H9 (cell line): ENCODE data around the gene PCNX4. TPM values are rescaled to one million over a fixed set of nuclear protein-coding genes. Genes with fewer than 3 reads are reported as not detected.

Source experiments
- DNase-seq: peaks from one replicate; pipeline ENCODE4 v3.0.0-alpha.2; 2017
- H2AFZ ChIP-seq: one replicate; pipeline ENCODE4 v1.6.1; 2013; ENCODE audit warnings: mild to moderate bottlenecking, low read length, control low read depth, moderate library complexity
- H2AK5ac ChIP-seq: 2 replicates; pipeline ENCODE4 v1.6.1; 2013; ENCODE audit warnings: low read length, control low read depth, mixed read lengths; ENCODE audit not compliant: insufficient read length
- H2BK120ac ChIP-seq: one replicate; pipeline ENCODE4 v1.6.1; 2013; ENCODE audit warnings: low read depth, mild to moderate bottlenecking, low read length, control low read depth, inconsistent platforms; ENCODE audit not compliant: poor library complexity, severe bottlenecking
- H2BK12ac ChIP-seq: 2 replicates; pipeline ENCODE4 v1.6.1; 2013; ENCODE audit warnings: low read length, control low read depth, mixed read lengths, low read depth; ENCODE audit not compliant: insufficient read length
- H2BK15ac ChIP-seq: 2 replicates; pipeline ENCODE4 v1.6.1; 2013; ENCODE audit warnings: low read depth, low read length, control low read depth
- H2BK20ac ChIP-seq: one replicate; pipeline ENCODE4 v1.6.1; 2013; ENCODE audit warnings: low read depth, mild to moderate bottlenecking, low read length, control low read depth, inconsistent platforms; ENCODE audit not compliant: poor library complexity, severe bottlenecking
- H2BK5ac ChIP-seq: 2 replicates; pipeline ENCODE4 v1.6.1; 2013; ENCODE audit warnings: low read length, control low read depth, mixed read lengths; ENCODE audit not compliant: insufficient read length
- H3K14ac ChIP-seq: 2 replicates; pipeline ENCODE4 v1.6.1; 2013; ENCODE audit warnings: low read length, control low read depth; ENCODE audit not compliant: insufficient read depth
- H3K18ac ChIP-seq: 2 replicates; pipeline ENCODE4 v1.6.1; 2013; ENCODE audit warnings: low read depth, mild to moderate bottlenecking, mixed read lengths, low read length, control low read depth; ENCODE audit not compliant: insufficient read length
- H3K23ac ChIP-seq: 2 replicates; pipeline ENCODE4 v1.6.1; 2013; ENCODE audit warnings: low read length, control low read depth, mixed read lengths, low read depth; ENCODE audit not compliant: insufficient read length
- H3K23me2 ChIP-seq: 2 replicates; pipeline ENCODE4 v1.6.1; 2013; ENCODE audit warnings: low read depth, mild to moderate bottlenecking, mixed read lengths, low read length, control low read depth; ENCODE audit not compliant: insufficient read length, poor library complexity, severe bottlenecking
- H3K27ac ChIP-seq: 2 replicates; pipeline ENCODE4 v1.5.1; 2013; ENCODE audit warnings: low read length, control low read depth, mixed read lengths, low read depth; ENCODE audit not compliant: insufficient read length
- H3K27me3 ChIP-seq: 2 replicates; pipeline ENCODE4 v1.6.1; 2013; ENCODE audit warnings: low read length, control low read depth, inconsistent platforms; ENCODE audit not compliant: insufficient read depth
- H3K4ac ChIP-seq: 2 replicates; pipeline ENCODE4 v1.6.1; 2013; ENCODE audit warnings: low read depth, mild to moderate bottlenecking, control low read depth, inconsistent platforms, low read length, moderate library complexity
- H3K4me1 ChIP-seq: 2 replicates; pipeline ENCODE4 v1.6.1; 2013; ENCODE audit warnings: low read length, control low read depth, inconsistent platforms; ENCODE audit not compliant: insufficient read depth
- H3K4me2 ChIP-seq: 2 replicates; pipeline ENCODE4 v1.6.1; 2013; ENCODE audit warnings: low read length, control low read depth, mixed read lengths; ENCODE audit not compliant: insufficient read length, insufficient read depth
- H3K56ac ChIP-seq: 2 replicates; pipeline ENCODE4 v1.6.1; 2013; ENCODE audit warnings: low read depth, mild to moderate bottlenecking, mixed read lengths, low read length, control low read depth; ENCODE audit not compliant: insufficient read length
- H3K79me1 ChIP-seq: 2 replicates; pipeline ENCODE4 v1.6.1; 2013; ENCODE audit warnings: low read depth, mild to moderate bottlenecking, moderate library complexity, low read length, control low read depth, inconsistent platforms; ENCODE audit not compliant: insufficient read depth, poor library complexity, severe bottlenecking
- H3K79me2 ChIP-seq: 2 replicates; pipeline ENCODE4 v1.6.1; 2013; ENCODE audit warnings: low read length, control low read depth, inconsistent platforms; ENCODE audit not compliant: insufficient read depth
- H3K9ac ChIP-seq: 2 replicates; pipeline ENCODE4 v1.6.1; 2013; ENCODE audit warnings: low read length, control low read depth, mixed read lengths; ENCODE audit not compliant: insufficient read length; ENCODE audit errors: extremely low read depth
- H3K9me3 ChIP-seq: one replicate; pipeline ENCODE4 v1.6.1; 2013; ENCODE audit warnings: low read depth, low read length, inconsistent platforms; ENCODE audit not compliant: control insufficient read depth
- H3T11ph ChIP-seq: one replicate; pipeline ENCODE4 v1.6.1; 2013; ENCODE audit warnings: mild to moderate bottlenecking, low read length, control low read depth, inconsistent platforms
- H4K20me1 ChIP-seq: one replicate; pipeline ENCODE4 v1.6.1; 2013; ENCODE audit not compliant: control insufficient read depth, insufficient read length, insufficient read depth
- H4K5ac ChIP-seq: 2 replicates; pipeline ENCODE4 v1.6.1; 2013; ENCODE audit warnings: low read depth, mild to moderate bottlenecking, mixed read lengths, low read length, control low read depth; ENCODE audit not compliant: insufficient read length
- H4K8ac ChIP-seq: replicated peaks from 2 replicates; pipeline ENCODE4 v1.6.1; 2013; ENCODE audit warnings: low read length, control low read depth, mixed read lengths, low read depth; ENCODE audit not compliant: insufficient read length
- H4K91ac ChIP-seq: 2 replicates; pipeline ENCODE4 v1.6.1; 2013; ENCODE audit warnings: low read depth, mild to moderate bottlenecking, moderate library complexity, mixed read lengths, low read length, control low read depth; ENCODE audit not compliant: insufficient read length
- H3K27ac Mint-ChIP-seq, 3 experiments: 2 replicates in 2 of 3; 3 replicates in 1 of 3; pipeline ENCODE4 v1.8.0; 2020 to 2021; ENCODE audit warnings: mixed read lengths in 3 of 3, mild to moderate bottlenecking in 1 of 3, moderate library complexity in 1 of 3
- H3K27me3 Mint-ChIP-seq: 2 replicates; pipeline ENCODE4 v1.8.0; 2021; ENCODE audit warnings: low read depth, mild to moderate bottlenecking, moderate library complexity, mixed read lengths
- H3K36me3 Mint-ChIP-seq, 3 experiments: 2 replicates in 2 of 3; 3 replicates in 1 of 3; pipeline ENCODE4 v1.8.0; 2020 to 2021; ENCODE audit warnings: low read depth in 3 of 3, mixed read lengths in 3 of 3; ENCODE audit not compliant: insufficient read depth in 1 of 3
- H3K4me1 Mint-ChIP-seq, 2 experiments: 2 replicates each; pipeline ENCODE4 v1.8.0; 2020; ENCODE audit warnings: mixed read lengths in 2 of 2
- H3K4me3 Mint-ChIP-seq, 2 experiments: 2 replicates in 1 of 2; 3 replicates in 1 of 2; pipeline ENCODE4 v1.8.0; 2020 to 2021; ENCODE audit warnings: mild to moderate bottlenecking in 2 of 2, mixed read lengths in 2 of 2, moderate library complexity in 1 of 2
- H3K9me3 Mint-ChIP-seq, 2 experiments: 2 replicates in 1 of 2; 3 replicates in 1 of 2; pipeline ENCODE4 v1.8.0; 2020; ENCODE audit warnings: mild to moderate bottlenecking in 2 of 2, mixed read lengths in 2 of 2, moderate library complexity in 1 of 2
- WGBS: extraction: QIAGEN DNeasy Blood & Tissue Kit; methylation state at CpG from one replicate; pipeline ENCODE4 v1.1.7; 2013; ENCODE audit warnings: missing lambda C conversion rate, low lambda C conversion rate, mixed read lengths; ENCODE audit not compliant: insufficient read length; ENCODE audit errors: extremely low coverage; 5-methylcytosine and 5-hydroxymethylcytosine counted together
- total RNA-seq: library from RNA; stranded (reverse); gene quantifications from 2 replicates; pipeline ENCODE4 v1.2.1, GENCODE V29; 2021
- TF ChIP-seq, protein P1 (sequence below): fragments of 200-600 bp; sonication (generic); conservative IDR thresholded peaks from 3 replicates; pipeline ENCODE4 v1.8.0; 2021; ENCODE audit warnings: antibody characterized with exemption, mild to moderate bottlenecking

PCNX4 gene
- total RNA-seq, 1 experiment from 2014 or later: 40.0 TPM

DNA sequence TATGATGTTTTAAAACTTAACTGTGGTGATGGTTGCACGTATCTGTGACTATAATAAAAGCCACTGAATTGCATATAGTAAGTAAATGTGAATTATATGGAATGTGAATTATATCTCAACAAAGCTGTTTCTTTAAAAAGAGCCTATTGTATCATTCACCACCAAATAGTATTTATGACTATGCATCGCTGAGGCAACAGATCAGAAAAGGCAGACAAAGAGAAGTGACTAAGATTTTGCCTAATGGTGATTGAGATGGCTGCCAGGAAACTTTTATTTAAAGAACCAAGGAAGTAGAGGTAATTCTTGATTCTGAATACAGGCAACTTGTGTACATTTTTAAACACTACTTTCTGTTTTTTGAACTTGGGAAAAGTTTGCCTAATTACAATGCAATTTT lies 41.8 kb downstream of the PCNX4 start:
- H3K4me1 Mint-ChIP-seq: no peaks in the 10 kb centered on the region

More for the DNA sequence above, 41.8 kb downstream of the PCNX4 start:
- Histone ChIP-seq H2BK15ac (no peak overlapping the region), H3K4ac (no peak overlapping the region), H2AFZ (no peak overlapping the region), H2BK12ac (no peak overlapping the region), H2BK20ac (no peak overlapping the region), H3K27me3 (no peaks in the 10 kb centered on the region), H4K20me1 (no peaks in the 10 kb centered on the region), H4K91ac (no peak overlapping the region), H3K4me1 (no peaks in the 10 kb centered on the region), H2BK5ac (no peak overlapping the region), H3K79me1 (no peaks in the 10 kb centered on the region), H3K27ac (no peak overlapping the region), H4K5ac (no peak overlapping the region), H3K14ac (no peak overlapping the region), H2BK120ac (no peak overlapping the region), H3K9me3 (no peaks in the 10 kb centered on the region), H3K23ac (no peak overlapping the region), H3T11ph (no peak overlapping the region), H3K18ac (no peak overlapping the region), H3K4me2 (no peak overlapping the region), H2AK5ac (no peak overlapping the region), H3K23me2 (no peaks in the 10 kb centered on the region), H3K79me2 (no peaks in the 10 kb centered on the region), H3K56ac (no peak overlapping the region), H3K9ac (no peak overlapping the region), H4K8ac (no peak overlapping the region)
- DNase-seq: no peak
- Mint-ChIP-seq H3K36me3 (peaks cover under 1 to 11% (median 8%) of the 10 kb centered on the region in 3 experiments; a peak in 4 of 7 replicates), H3K27ac (no peak overlapping the region), H3K27me3 (no peaks in the 10 kb centered on the region), H3K9me3 (no peaks in the 10 kb centered on the region), H3K4me3 (no peak overlapping the region)
- TF ChIP-seq, protein P1, sequence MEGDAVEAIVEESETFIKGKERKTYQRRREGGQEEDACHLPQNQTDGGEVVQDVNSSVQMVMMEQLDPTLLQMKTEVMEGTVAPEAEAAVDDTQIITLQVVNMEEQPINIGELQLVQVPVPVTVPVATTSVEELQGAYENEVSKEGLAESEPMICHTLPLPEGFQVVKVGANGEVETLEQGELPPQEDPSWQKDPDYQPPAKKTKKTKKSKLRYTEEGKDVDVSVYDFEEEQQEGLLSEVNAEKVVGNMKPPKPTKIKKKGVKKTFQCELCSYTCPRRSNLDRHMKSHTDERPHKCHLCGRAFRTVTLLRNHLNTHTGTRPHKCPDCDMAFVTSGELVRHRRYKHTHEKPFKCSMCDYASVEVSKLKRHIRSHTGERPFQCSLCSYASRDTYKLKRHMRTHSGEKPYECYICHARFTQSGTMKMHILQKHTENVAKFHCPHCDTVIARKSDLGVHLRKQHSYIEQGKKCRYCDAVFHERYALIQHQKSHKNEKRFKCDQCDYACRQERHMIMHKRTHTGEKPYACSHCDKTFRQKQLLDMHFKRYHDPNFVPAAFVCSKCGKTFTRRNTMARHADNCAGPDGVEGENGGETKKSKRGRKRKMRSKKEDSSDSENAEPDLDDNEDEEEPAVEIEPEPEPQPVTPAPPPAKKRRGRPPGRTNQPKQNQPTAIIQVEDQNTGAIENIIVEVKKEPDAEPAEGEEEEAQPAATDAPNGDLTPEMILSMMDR: no peak
- no CpG with 5 or more reads among the region's 2 CpGs for WGBS
